MCF 10A (cell line): Measurements from ENCODE around the gene CFAP97D1. TPM values are rescaled to one million over a fixed set of nuclear protein-coding genes. Genes with fewer than 3 reads are reported as not detected.

Experiments used
- BruUV-seq: library from RNA; stranded (reverse); fragments of 400-500 nt; replicated peaks from 2 replicates; lab custom pipeline; 2021; lab: Mats Ljungman, UMichigan
- CTCF ChIA-PET: fragments of 300-600 bp; sonication (Branson Sonifier 250); formaldehyde crosslinking; extraction: SDS; loops from one replicate; lab custom pipeline; 2021; ENCODE audit warnings: antibody characterized with exemption, inconsistent platforms; lab: Yijun Ruan, JAX
- POLR2A ChIA-PET: fragments of 300-600, 350-650 bp; sonication (Branson Sonifier 250); formaldehyde crosslinking; extraction: SDS; loops from one replicate; lab custom pipeline; 2020; ENCODE audit warnings: antibody characterized with exemption, inconsistent platforms; lab: Yijun Ruan, JAX
- DNase-seq: peaks from one replicate; pipeline ENCODE4 v3.0.0-alpha.2; 2018; ENCODE audit not compliant: unreplicated experiment
- H3K27ac Mint-ChIP-seq: one replicate; pipeline ENCODE4 v1.8.0; 2022; ENCODE audit warnings: mild to moderate bottlenecking, low read depth, mixed read lengths; ENCODE audit not compliant: unreplicated experiment
- H3K27me3 Mint-ChIP-seq: one replicate; pipeline ENCODE4 v1.8.0; 2022; ENCODE audit warnings: mixed read lengths; ENCODE audit not compliant: insufficient read depth, unreplicated experiment
- H3K36me3 Mint-ChIP-seq: one replicate; pipeline ENCODE4 v1.8.0; 2022; ENCODE audit warnings: mild to moderate bottlenecking, moderate library complexity, mixed read lengths; ENCODE audit not compliant: insufficient read depth, unreplicated experiment
- H3K4me1 Mint-ChIP-seq: one replicate; pipeline ENCODE4 v1.8.0; 2022; ENCODE audit warnings: mixed read lengths; ENCODE audit not compliant: insufficient read depth, unreplicated experiment
- H3K4me3 Mint-ChIP-seq: one replicate; pipeline ENCODE4 v1.8.0; 2022; ENCODE audit warnings: mild to moderate bottlenecking, moderate library complexity, mixed read lengths; ENCODE audit not compliant: unreplicated experiment
- H3K9me3 Mint-ChIP-seq: one replicate; pipeline ENCODE4 v1.8.0; 2022; ENCODE audit warnings: mixed read lengths; ENCODE audit not compliant: unreplicated experiment
- intact Hi-C: fragments of 100-400 bp; cut with micrococcal nuclease; formaldehyde crosslinking; loops from 2 replicates; pipeline ENCODE4 v1.14.1; 2022
- total RNA-seq: library from RNA; stranded (reverse); gene quantifications from 2 replicates; pipeline ENCODE4 v1.2.3, GENCODE V29; 2022
- TF ChIP-seq, protein P1 (sequence below): fragments of 200-600 bp; IDR thresholded peaks from one replicate; pipeline ENCODE4 v1.8.0; 2022; ENCODE audit warnings: antibody characterized with exemption, mild to moderate bottlenecking; ENCODE audit not compliant: unreplicated experiment

CFAP97D1 gene
- total RNA-seq, 1 experiment from 2014 or later, result not detected

DNA sequence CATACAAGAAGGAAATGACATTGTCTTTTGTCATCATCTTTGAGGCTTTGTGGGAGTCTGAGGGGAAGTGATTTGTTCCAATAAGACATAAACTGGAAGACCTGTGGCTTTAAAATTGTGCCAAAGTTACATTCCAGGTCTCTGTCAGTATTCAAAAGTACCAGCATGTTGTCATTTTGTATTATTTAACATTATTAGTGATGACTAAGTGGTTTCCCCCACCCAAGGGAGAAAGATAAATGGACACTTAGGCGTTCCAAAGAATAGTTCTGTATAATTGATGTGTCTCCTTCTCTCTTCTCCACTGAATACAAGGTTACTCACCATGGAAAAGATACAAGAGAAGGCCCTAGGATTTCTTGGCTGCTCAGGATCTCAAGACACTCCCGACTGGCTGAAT lies 3.8 kb downstream of the CFAP97D1 start:
- TF ChIP-seq, protein P1, sequence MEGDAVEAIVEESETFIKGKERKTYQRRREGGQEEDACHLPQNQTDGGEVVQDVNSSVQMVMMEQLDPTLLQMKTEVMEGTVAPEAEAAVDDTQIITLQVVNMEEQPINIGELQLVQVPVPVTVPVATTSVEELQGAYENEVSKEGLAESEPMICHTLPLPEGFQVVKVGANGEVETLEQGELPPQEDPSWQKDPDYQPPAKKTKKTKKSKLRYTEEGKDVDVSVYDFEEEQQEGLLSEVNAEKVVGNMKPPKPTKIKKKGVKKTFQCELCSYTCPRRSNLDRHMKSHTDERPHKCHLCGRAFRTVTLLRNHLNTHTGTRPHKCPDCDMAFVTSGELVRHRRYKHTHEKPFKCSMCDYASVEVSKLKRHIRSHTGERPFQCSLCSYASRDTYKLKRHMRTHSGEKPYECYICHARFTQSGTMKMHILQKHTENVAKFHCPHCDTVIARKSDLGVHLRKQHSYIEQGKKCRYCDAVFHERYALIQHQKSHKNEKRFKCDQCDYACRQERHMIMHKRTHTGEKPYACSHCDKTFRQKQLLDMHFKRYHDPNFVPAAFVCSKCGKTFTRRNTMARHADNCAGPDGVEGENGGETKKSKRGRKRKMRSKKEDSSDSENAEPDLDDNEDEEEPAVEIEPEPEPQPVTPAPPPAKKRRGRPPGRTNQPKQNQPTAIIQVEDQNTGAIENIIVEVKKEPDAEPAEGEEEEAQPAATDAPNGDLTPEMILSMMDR, result no peak
- H3K36me3 Mint-ChIP-seq, result no peaks in the 10 kb centered on the region
- BruUV-seq, result no TSS peak
- peaks cover 8% of the 10 kb centered on the region for H3K9me3 Mint-ChIP-seq
- H3K27me3 Mint-ChIP-seq, result no peaks in the 10 kb centered on the region
- ChIA-PET CTCF (interaction anchor here (0.6 to 1.0 kb wide), 2 partner anchors 62 kb away, joined by 3 to 4 read pairs; no protein-coding TSS in a partner anchor), POLR2A (no interaction called here)
- no peak for DNase-seq
- intact Hi-C loops, result loop anchor here (5.0 kb wide), 1 partner anchor 48 kb away; the partner anchor contains the start of gene MPP3
- peaks cover 4% of the 10 kb centered on the region for H3K4me1 Mint-ChIP-seq
- H3K27ac Mint-ChIP-seq, result no peak overlapping the region
- H3K4me3 Mint-ChIP-seq, result no peak overlapping the region

DNA sequence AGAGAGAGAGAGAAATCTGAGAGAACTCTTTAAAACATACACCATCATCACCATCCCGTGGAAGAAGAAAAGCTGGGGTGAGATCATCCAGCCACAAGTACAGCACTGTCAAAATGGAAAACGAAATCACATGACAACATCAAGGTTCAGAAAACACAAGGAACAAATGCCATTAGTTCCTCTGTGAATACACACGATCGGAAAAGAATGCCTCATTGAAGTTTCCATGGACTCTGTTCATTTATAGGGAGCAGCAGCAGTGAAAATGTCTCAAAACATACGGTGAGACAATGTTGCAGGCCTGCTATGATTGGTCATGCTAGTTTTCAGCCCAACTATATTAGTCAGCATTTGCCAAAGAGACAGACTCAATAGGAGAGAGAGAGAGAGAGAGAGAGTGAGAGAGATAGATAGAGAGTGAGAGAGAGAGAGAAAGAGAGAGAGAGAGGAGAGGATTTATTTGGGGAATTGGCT lies 4.4 kb downstream of the CFAP97D1 start:
- Mint-ChIP-seq H3K4me1 (peaks cover 4% of the 10 kb centered on the region), H3K36me3 (no peaks in the 10 kb centered on the region)
- POLR2A ChIA-PET, result no interaction called here

DNA sequence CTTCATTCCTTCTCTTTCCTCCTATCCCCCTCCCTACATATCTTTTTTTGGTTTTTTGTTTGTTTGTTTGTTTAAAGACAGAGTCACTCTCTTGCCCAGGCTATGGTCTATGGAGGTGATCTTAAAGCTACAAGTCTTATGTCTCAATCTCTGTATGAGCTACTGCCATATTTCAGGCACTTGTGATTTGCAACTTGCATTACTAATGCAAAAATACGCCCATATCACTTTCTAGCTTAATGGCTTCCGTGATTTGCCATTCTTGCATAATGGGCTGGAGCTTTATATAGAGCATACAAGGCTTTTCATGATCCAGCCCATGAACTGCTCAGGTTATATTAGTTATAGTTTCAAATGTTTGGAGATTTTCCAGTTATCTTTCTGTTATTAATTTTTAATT lies 7.5 kb downstream of the CFAP97D1 start:
- Mint-ChIP-seq H3K27me3 (no peaks in the 10 kb centered on the region), H3K4me1 (peaks cover 9% of the 10 kb centered on the region), H3K9me3 (peaks cover 8% of the 10 kb centered on the region), H3K27ac (no peak overlapping the region), H3K4me3 (no peak overlapping the region), H3K36me3 (no peaks in the 10 kb centered on the region)
- intact Hi-C loops, result no loop called here
- TF ChIP-seq, protein P1, result no peak
- ChIA-PET CTCF (interaction anchor here (2.1 to 2.6 kb wide), 2 partner anchors 21 to 58 kb away, joined by 7 to 14 read pairs; partner anchors contain the start of gene CD300LG), POLR2A (interaction anchor here (1.1 kb wide), 1 partner anchor 10 kb away, joined by 3 read pairs; the partner anchor contains the start of gene DUSP3)
- no peak for DNase-seq
- no TSS peak for BruUV-seq

More for the DNA sequence above, 4.4 kb downstream of the CFAP97D1 start:
- TF ChIP-seq, protein P1, result no peak
- BruUV-seq, result no TSS peak
- Mint-ChIP-seq H3K27ac (no peak overlapping the region), H3K4me3 (no peak overlapping the region), H3K27me3 (no peaks in the 10 kb centered on the region), H3K9me3 (peaks cover 8% of the 10 kb centered on the region)
- no peak for DNase-seq
- CTCF ChIA-PET, result interaction anchor here (0.6 to 1.2 kb wide), 4 partner anchors 24 to 95 kb away, joined by 3 to 4 read pairs (median 3); no protein-coding TSS in a partner anchor
- intact Hi-C loops, result loop anchor here (5.0 kb wide), 1 partner anchor 48 kb away; the partner anchor contains the start of gene MPP3

DNA sequence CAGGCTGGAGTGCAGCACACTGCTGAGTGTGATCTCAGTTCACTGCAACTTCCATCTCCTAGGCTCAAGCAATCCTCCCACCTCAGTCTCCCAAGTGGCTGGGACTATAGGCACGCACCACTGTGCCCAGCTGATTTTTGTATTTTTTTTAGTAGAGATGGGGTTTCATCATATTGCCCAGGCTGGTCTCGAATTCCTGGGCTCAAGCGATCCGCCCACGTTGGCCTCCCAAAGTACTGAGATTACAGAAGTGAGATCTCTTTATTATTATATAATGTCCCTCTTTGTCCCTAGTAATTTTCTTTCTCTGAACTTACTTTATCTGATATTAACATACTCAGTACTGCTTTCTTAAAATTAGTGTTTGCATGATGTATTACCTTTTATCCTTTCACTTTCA lies 8.3 kb downstream of the CFAP97D1 start:
- Mint-ChIP-seq H3K9me3 (peaks cover 8% of the 10 kb centered on the region), H3K27me3 (no peaks in the 10 kb centered on the region), H3K27ac (no peak overlapping the region), H3K36me3 (no peaks in the 10 kb centered on the region), H3K4me1 (peaks cover 9% of the 10 kb centered on the region), H3K4me3 (no peak overlapping the region)
- TF ChIP-seq, protein P1, result no peak
- BruUV-seq, result no TSS peak
- CTCF ChIA-PET, result interaction anchor here (2.1 kb wide), 1 partner anchor 58 kb away, joined by 14 read pairs; the partner anchor contains the start of gene CD300LG
- POLR2A ChIA-PET, result no interaction called here
- DNase-seq, result no peak
- intact Hi-C loops, result no loop called here
